CD4-positive, alpha-beta T cell treated with Interleukin-4 for 1 hour (primary cell): ENCODE results near the gene FNDC10.
"Not testable (repeated sequence)": the region's sequence is repeated elsewhere in the genome, so short reads cannot be mapped to it uniquely, and the experiment has no call there.

ENCODE experiments used
- DNase-seq, 2 donors: peaks; one replicate each; pipeline ENCODE4 v3.0.0-alpha.2; 2020 to 2022

FNDC10 gene

DNA sequence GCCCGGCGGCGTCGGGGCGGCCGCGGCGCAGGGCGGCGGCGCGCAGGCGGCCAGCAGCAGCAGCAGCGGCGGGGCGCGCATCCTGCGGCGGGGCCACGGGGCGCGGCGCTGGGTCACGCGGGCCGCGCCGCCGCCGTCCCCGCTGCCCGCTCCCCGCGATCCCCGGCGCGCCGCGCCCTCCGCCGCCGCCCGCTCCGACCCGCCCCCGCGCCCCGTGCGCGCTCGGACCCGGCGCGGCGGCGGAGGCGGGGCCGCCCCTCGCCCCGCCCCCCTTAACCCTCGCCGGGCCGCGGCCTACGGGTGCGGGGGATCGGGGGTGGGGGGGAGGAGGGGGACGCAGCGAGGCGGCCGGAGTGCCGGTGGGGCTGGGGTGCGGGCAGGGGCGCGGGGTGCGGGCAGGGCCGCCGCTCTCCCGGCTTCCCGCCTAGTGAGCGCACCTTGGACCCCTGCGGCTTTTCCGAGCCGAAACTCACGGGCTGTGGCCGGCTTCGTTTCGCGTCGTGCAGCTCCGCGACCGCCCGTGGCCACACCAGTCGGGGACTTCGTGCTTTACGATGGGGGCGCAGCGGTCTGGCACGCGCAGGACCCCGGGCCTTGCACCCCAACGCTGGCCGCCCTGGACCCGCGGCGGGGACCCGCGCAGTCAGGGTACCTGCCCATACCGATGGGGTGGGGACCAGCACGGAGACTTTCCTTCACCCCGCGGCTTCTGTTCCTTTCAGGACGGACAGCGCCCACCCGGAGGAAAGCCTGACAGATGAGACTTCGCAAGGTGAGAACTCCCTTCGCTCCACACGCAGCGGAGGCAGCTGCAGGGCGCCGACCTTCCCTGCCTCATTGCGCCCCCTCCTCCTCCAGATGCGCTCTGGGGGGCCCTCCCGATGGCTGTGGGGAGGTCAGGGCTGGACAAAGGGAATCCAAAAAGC, at the start of gene FNDC10:
FNDC10 (minus strand) TSS at position 201 of the 926 bp plus-strand sequence; CDS start at position 81, 120 bp downstream.
- DNase-seq: no peak

DNA sequence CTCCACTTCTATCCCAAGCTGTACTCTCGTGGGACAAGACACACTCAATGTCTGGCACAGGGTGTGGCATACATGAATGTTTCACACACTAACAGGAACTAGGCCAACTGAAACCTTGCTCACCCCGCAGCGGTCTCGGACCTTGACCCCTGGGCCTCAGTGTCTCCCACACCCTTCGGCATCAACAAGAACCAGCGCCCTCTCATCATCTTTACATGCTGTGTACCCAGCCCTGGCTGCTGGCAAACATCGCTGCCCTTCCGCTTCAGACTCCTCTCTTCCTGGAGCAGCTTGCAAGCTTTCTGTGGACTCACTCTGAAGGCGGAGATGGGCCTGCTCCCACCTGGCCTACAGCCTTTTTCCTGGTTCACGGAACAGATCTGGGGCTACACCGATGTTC, 48.3 kb upstream of the FNDC10 start:
- DNase-seq: not testable (repeated sequence)

- not testable (repeated sequence) for DNase-seq
These were observed 47.8 kb upstream of the FNDC10 start for GRCh38 chr1:1647567-1648241.

GRCh38 chr1:1646326-1646725, 46.4 kb upstream of the FNDC10 start:
- DNase-seq: not testable (repeated sequence)

GRCh38 chr1:1640711-1641461, 41.0 kb upstream of the FNDC10 start:
- not testable (repeated sequence) for DNase-seq

DNA sequence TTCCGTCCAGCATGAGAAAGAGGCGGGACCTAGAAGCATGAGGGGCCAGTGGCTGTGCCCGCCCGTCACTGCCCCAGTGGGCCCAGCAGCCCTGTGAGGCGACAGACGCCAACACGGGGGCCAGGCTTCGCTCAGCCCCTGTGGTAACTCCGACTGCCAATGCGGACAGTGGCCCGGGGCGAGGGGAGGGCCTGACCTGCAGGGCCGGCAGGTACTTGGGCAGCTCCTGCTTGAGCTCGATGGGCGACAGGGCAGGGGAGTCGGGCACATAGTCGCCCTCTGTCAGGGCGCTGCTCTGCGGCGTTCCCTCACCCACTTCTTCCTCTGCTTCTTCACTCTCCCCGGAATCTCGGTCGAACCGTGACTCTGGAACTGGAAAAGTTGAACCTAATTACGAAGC, 40.1 kb upstream of the FNDC10 start:
- DNase-seq: not testable (repeated sequence)

GRCh38 chr1:1639368-1639767, 39.4 kb upstream of the FNDC10 start:
- not testable (repeated sequence) for DNase-seq

DNA sequence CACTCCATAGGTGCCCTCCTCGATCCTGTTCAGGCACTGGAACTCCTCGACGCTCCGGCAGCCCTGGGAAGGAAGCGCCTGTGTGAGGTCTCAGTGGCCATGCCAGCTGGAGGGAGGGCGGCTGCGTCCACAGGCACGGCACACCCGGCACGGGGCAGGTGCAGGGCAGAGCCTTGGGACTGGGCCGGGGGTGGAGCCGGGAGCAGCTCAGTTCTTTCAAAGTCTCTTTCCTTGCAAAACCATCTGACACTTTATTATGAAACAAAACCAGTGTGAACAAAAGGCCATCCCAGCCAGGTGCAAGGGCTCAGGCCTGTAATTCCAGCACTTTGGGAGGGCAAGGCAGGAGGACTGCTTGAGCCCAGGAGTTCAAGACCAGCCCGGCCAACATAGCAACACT, 38.6 kb upstream of the FNDC10 start:
- DNase-seq: not testable (repeated sequence)

GRCh38 chr1:1637479-1637875, 37.5 kb upstream of the FNDC10 start:
- not testable (repeated sequence) for DNase-seq

GRCh38 chr1:1636621-1637478, 36.9 kb upstream of the FNDC10 start:
- DNase-seq: not testable (repeated sequence)

DNA sequence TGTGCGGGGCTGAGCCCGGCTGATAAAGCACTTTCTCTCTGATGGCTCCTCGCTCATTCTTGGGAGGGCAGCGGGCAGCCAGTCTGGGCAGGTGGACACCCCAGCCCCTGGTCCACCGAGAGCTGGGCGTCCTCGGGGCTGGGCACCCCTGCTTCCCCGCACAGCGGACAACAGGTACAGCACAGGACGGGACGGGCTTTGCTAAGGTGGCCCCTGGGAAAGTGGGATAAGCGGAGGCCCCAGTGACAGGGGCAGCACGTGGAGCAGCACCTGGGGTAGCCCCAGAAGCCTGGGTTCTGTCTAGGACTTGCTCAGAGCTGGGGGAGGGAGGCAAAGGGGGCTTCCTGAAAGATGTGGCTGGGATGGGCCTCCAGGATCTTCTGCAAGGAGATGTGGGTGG, 34.7 kb upstream of the FNDC10 start:
- not testable (repeated sequence) for DNase-seq

DNA sequence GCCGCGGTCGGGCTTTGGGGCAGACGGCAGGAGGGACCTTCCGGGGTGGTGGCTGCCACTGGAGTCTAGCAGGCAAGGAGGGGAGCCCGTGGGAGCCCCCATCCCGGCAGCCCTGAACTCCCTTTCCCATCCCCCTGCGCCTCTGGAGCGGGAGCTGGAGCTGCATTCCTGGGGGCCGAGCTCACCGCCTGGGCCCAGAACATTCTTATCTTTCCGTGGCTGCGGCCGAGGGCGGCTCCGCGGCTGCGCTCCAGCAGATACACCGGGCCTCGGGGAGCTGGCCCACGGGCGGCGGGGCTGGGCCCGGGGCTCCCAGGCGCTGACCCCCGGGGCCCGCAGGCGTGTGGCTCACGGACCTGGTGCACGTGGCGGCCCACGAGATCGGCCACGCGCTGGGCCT, 33.5 kb upstream of the FNDC10 start:
- not testable (repeated sequence) for DNase-seq

DNA sequence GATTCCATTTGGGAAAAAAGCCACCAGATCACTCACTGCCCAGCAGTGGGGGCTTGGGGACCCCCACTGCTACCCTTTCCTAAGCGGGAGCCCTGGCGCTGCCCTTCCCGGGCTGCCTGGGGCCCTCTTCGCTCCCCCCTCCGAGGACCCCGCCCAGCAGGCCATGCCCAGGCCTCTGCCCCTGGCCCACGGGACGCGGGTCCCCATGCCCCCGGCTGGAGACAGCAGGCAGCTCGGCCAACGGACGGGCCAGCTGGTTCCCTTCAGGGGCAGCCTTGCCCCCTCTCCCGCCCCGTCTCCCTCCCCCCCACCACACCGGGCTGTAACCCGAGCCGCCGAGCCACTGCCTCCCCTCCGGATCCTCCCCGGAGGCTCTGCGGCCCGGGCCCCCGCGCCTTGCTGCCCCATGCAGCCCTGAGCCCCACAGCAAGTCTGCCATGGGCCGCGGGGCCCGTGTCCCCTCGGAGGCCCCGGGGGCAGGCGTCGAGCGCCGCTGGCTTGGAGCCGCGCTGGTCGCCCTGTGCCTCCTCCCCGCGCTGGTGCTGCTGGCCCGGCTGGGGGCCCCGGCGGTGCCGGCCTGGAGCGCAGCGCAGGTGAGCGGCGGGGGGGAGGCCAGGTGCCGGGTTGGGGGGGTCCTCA, 32.0 kb upstream of the FNDC10 start, which contains the start of gene MMP23B:
MMP23B (plus strand) TSS at position 392 of the 639 bp plus-strand sequence; CDS start at position 438, 46 bp downstream.
- no peak for DNase-seq

GRCh38 chr1:1630965-1631781, 31.2 kb upstream of the FNDC10 start:
- peak; percentile 34 to 52 for DNase-seq

- peak; percentile 97 for DNase-seq
These were observed 30.4 kb upstream of the FNDC10 start for GRCh38 chr1:1630191-1630964.

DNA sequence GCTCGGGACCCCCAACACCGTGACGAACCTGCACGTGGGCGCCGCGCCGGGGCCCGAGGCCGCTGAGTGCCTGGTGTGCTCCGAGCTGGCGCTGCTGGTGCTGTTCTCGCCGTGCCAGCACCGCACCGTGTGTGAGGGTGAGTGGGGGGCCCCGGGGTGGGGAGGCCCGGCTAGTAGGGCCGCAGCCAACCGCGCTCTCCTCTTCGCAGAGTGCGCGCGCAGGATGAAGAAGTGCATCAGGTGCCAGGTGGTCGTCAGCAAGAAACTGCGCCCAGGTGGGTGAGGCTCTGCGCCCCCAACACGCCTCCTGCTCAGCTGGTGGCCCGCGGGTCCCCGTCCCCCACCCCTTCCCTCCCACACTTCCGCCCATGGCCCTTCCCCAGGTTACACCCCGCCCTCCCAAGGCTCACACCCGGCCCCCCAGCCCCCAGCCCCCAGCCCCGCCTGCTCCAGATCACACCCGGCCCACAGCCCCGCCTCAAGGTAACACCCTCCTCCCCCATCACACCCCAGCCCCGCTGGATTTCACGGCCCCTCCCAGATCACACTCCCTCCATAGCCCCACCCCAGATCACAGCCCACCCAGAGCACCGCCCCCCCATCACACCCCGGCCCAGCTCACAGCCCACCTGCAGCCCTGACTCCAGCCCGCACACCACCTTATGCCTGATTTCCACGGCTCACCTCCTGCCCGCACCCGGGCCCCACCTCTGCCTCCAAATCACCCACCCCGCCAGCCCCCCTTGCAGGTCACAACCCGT, 29.7 kb upstream of the FNDC10 start:
- peak; percentile 89 to 92 for DNase-seq

DNA sequence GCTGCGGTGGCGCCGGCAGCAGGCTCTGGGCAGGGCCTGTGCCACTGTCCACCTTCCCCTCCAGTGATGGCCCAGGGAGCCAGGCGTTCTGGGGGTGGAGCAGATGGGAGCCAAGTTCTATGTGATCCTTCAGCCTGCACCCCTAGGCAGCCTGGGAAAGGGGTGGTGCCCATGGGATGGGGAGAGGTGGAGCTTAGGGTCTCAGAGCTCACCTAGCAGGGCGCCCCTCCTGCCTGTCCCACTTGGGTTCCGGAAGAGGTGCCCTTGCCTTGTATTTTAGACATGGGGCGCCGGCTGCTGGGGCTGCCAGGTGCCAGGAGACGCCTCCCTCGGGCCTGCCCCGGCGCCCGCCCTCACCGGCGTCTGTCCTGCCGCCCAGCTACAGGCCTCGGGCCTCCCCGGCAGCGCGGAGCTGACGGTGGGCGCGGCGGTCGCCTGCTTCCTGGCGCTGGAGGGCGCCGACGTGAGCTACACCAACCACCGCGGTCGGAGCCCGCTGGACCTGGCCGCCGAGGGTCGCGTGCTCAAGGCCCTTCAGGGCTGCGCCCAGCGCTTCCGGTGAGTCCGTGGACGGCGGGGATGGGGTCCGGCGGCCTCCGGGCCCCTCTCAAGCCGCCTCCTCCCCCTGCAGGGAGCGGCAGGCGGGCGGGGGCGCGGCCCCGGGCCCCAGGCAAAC, 29.0 kb upstream of the FNDC10 start:
- peak; percentile 36 to 50 for DNase-seq
